ENCODE results near the gene TOR1B. TPM values are rescaled to one million over a fixed set of nuclear protein-coding genes. Genes with fewer than 3 reads are reported as not detected.
"Not testable (repeated sequence)": the region's sequence is repeated elsewhere in the genome, so short reads cannot be mapped to it uniquely, and the experiment has no call there.

Gene TOR1B
- total RNA-seq, 1 experiment from 2014 or later, result 45.5 TPM

- DNase-seq (ENCODE audit: low spot score), result no peak
These were observed 26.4 kb upstream of the TOR1B start for GRCh38 chr9:129776566-129776937.

GRCh38 chr9:129776938-129777768 is 25.8 kb upstream of the TOR1B start:
- peak; percentile 100 for DNase-seq (ENCODE audit: low spot score)

- DNase-seq (ENCODE audit: low spot score), result peak; percentile 29
These were observed 25.2 kb upstream of the TOR1B start for GRCh38 chr9:129777769-129778130.

- DNase-seq (ENCODE audit: low spot score), result no peak
These were observed 24.5 kb upstream of the TOR1B start for GRCh38 chr9:129778469-129778868.

GRCh38 chr9:129779560-129780190 is 23.3 kb upstream of the TOR1B start:
- DNase-seq (ENCODE audit: low spot score), result no peak

- no peak for DNase-seq (ENCODE audit: low spot score)
These were observed 21.9 kb upstream of the TOR1B start for GRCh38 chr9:129781131-129781530.

GRCh38 chr9:129781981-129782380 is 21.0 kb upstream of the TOR1B start:
- DNase-seq (ENCODE audit: low spot score), result no peak

GRCh38 chr9:129783516-129784361 is 19.2 kb upstream of the TOR1B start:
- DNase-seq (ENCODE audit: low spot score), result peak; percentile 65

GRCh38 chr9:129784970-129785369 is 18.0 kb upstream of the TOR1B start:
- DNase-seq (ENCODE audit: low spot score), result not testable (repeated sequence)

- no peak for DNase-seq (ENCODE audit: low spot score)
These were observed 17.1 kb upstream of the TOR1B start for GRCh38 chr9:129785866-129786265.

GRCh38 chr9:129786481-129786880 is 16.5 kb upstream of the TOR1B start:
- DNase-seq (ENCODE audit: low spot score), result no peak

- no peak for DNase-seq (ENCODE audit: low spot score)
These were observed 8.4 kb upstream of the TOR1B start for GRCh38 chr9:129794549-129794948.

- not testable (repeated sequence) for DNase-seq (ENCODE audit: low spot score)
These were observed 7.0 kb upstream of the TOR1B start for GRCh38 chr9:129796029-129796428.

- no peak for DNase-seq (ENCODE audit: low spot score)
These were observed 4.0 kb upstream of the TOR1B start for GRCh38 chr9:129798973-129799372.

GRCh38 chr9:129801504-129801903 is 1.5 kb upstream of the TOR1B start:
- no peak for DNase-seq (ENCODE audit: low spot score)

GRCh38 chr9:129803676-129804060 is 684 bp downstream of the TOR1B start:
- no peak for DNase-seq (ENCODE audit: low spot score)

GRCh38 chr9:129806061-129806460 is 3.1 kb downstream of the TOR1B start:
- DNase-seq (ENCODE audit: low spot score), result no peak

- DNase-seq (ENCODE audit: low spot score), result no peak
These were observed 6.4 kb downstream of the TOR1B start for GRCh38 chr9:129809346-129809745.

- no peak for DNase-seq (ENCODE audit: low spot score)
These were observed 7.1 kb downstream of the TOR1B start for GRCh38 chr9:129810116-129810515.

- DNase-seq (ENCODE audit: low spot score), result no peak
These were observed 7.8 kb downstream of the TOR1B start for GRCh38 chr9:129810788-129811187.

GRCh38 chr9:129811967-129812363 is 9.0 kb downstream of the TOR1B start:
- no peak for DNase-seq (ENCODE audit: low spot score)

GRCh38 chr9:129812385-129812784 is 9.4 kb downstream of the TOR1B start:
- DNase-seq (ENCODE audit: low spot score), result no peak

GRCh38 chr9:129813661-129814060 is 10.7 kb downstream of the TOR1B start:
- DNase-seq (ENCODE audit: low spot score), result no peak
